ENCODE measurements around the gene VAMP8.

DNA sequence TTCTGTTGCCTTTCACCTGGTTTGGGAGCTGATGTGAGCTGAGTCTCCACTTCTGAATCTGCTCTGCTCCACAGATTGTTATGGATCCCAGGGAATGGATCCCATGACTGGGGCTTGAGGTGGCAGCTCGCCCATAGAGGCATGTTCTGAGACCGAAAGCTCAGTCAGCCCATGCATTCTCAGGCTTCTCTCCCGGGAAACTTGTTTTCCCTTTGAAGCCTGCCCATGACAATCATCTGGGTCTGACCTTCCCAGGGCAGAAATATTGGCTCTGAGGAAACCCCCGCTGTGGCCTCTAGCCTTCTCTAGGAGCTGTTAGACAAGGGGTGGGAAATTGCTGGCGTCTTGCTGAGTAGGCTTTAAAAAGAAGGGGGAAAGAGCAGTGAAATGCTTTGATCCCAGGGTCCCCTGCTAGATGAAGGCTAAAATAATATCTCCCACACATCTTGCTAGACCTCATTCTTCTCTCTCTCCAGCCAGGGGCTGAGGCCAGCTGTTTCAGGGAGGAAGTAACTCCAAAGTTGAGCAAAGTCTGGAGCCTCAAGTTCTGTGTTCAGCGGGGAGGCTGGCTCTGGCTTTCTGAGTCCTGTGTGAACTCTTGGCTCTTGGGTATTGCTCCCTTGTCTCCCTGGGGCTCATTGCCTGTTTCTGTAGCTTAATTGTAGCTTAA, 2.0 kb downstream of the VAMP8 start:
- TF ChIP-seq, protein P1, sequence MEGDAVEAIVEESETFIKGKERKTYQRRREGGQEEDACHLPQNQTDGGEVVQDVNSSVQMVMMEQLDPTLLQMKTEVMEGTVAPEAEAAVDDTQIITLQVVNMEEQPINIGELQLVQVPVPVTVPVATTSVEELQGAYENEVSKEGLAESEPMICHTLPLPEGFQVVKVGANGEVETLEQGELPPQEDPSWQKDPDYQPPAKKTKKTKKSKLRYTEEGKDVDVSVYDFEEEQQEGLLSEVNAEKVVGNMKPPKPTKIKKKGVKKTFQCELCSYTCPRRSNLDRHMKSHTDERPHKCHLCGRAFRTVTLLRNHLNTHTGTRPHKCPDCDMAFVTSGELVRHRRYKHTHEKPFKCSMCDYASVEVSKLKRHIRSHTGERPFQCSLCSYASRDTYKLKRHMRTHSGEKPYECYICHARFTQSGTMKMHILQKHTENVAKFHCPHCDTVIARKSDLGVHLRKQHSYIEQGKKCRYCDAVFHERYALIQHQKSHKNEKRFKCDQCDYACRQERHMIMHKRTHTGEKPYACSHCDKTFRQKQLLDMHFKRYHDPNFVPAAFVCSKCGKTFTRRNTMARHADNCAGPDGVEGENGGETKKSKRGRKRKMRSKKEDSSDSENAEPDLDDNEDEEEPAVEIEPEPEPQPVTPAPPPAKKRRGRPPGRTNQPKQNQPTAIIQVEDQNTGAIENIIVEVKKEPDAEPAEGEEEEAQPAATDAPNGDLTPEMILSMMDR (conservative IDR thresholded peaks at IDR 0.05 in 1 of 2, IDR thresholded peaks at IDR 0.05 in 1 of 2; ENCODE audit: extremely low read depth in 1 of 2, insufficient read depth in 1 of 2, low read depth in 1 of 2, low read length in 2 of 2), result no peak
- no peak for TF ChIP-seq EZH2 (IDR thresholded peaks at IDR 0.05; ENCODE audit: borderline replicate concordance, low read length)

All from mammary epithelial cell (primary cell).